Esophagus squamous epithelium (tissue), 5 donors: ENCODE measurements around the gene USP2. TPM values are rescaled to one million over a fixed set of nuclear protein-coding genes. Genes with fewer than 3 reads are reported as not detected.

Source experiments
- DNase-seq: peaks from one replicate; lab custom pipeline; 2025; lab: John Stamatoyannopoulos, UW
- H3K27ac ChIP-seq, 4 donors: fragments of 200-600 bp; sonication (generic); one replicate each; pipeline ENCODE4 v1.5.1; 2016 to 2019; ENCODE audit warnings: mild to moderate bottlenecking in 1 of 4
- H3K27me3 ChIP-seq, 4 donors: fragments of 200-600 bp; sonication (generic); 1 replicate in 3 of 4; 2 replicates in 1 of 4; pipeline versions ENCODE4 v1.5.1 to v1.6.0; 2017 to 2021; ENCODE audit warnings: antibody characterized with exemption in 1 of 4
- H3K36me3 ChIP-seq, 3 donors: fragments of 200-600 bp; sonication (generic); one replicate each; pipeline ENCODE4 v1.5.1; 2016 to 2019
- H3K4me1 ChIP-seq, 3 donors: fragments of 200-600 bp; sonication (generic); one replicate each; pipeline ENCODE4 v1.5.1; 2017 to 2019
- H3K4me3 ChIP-seq, 4 donors: fragments of 200-600 bp; sonication (generic); 1 replicate in 3 of 4; 2 replicates in 1 of 4; pipeline ENCODE4 v1.5.1; 2016 to 2019; ENCODE audit warnings: mild to moderate bottlenecking in 2 of 4, moderate library complexity in 1 of 4
- H3K9me3 ChIP-seq, 3 donors: fragments of 200-600 bp; sonication (generic); one replicate each; pipeline ENCODE4 v1.5.1; 2016 to 2019
- CTCF ChIP-seq, 6 experiments: fragments of 450-650 bp in 4 of 6; fragments of 200-600 bp in 2 of 6; sonication (generic) in 2 of 6; IDR thresholded peaks; one replicate each; pipeline ENCODE4 v1.5.1; 2016 to 2019; ENCODE audit warnings: antibody characterized with exemption in 6 of 6, mild to moderate bottlenecking in 4 of 6, moderate library complexity in 4 of 6
- POLR2A ChIP-seq, 4 donors: fragments of 450-650 bp; IDR thresholded peaks; one replicate each; pipeline ENCODE4 v1.6.1; 2017; ENCODE audit warnings: antibody characterized with exemption in 4 of 4, mild to moderate bottlenecking in 4 of 4, moderate library complexity in 3 of 4
- WGBS, 2 donors: methylation state at CpG; one replicate each; pipeline ENCODE4 v1.1.5; 2018; 5-methylcytosine and 5-hydroxymethylcytosine counted together
- intact Hi-C: fragments of 100-400 bp; cut with DNase I; formaldehyde crosslinking; loops from one replicate; pipeline ENCODE4 v1.15.0; 2022
- total RNA-seq, 4 donors: library from RNA; depleted of rRNA; stranded (reverse); fragments of >200 nt; gene quantifications; one replicate each; pipeline ENCODE4 v1.1.0, GENCODE V29; 2016
- donor health status: DM: yes; HTN: yes; CAD: no.

USP2 gene
- total RNA-seq, 4 donors from 2014 or later, result 1.9 to 9.6 (median 4.8) TPM

- H3K9me3 ChIP-seq, result no peaks in the 10 kb centered on the region
- peaks cover 0 to 30% (median 0%) of the 10 kb centered on the region in 3 donors for H3K36me3 ChIP-seq
- H3K27ac ChIP-seq, result peak overlapping the region; percentile 66 to 95 (median 90)
- no peak for DNase-seq
- peaks cover 0 to 30% (median 0%) of the 10 kb centered on the region in 4 donors for H3K27me3 ChIP-seq
- 59 to 67% methylated on average over 9 to 10 of the region's 11 CpGs for WGBS, 2 donors
- TF ChIP-seq CTCF (IDR thresholded peaks at IDR 0.05), result no peak
- TF ChIP-seq POLR2A (IDR thresholded peaks at IDR 0.05), result no peak
- intact Hi-C loops, result no loop called here
- peaks cover 36 to 80% (median 48%) of the 10 kb centered on the region in 3 donors for H3K4me1 ChIP-seq
- peak overlapping the region in 3 of 4 donors; percentile 52 to 76 (median 67) for H3K4me3 ChIP-seq
These were observed 19.4 kb downstream of the USP2 start for GRCh38 chr11:119361941-119362725.

DNA sequence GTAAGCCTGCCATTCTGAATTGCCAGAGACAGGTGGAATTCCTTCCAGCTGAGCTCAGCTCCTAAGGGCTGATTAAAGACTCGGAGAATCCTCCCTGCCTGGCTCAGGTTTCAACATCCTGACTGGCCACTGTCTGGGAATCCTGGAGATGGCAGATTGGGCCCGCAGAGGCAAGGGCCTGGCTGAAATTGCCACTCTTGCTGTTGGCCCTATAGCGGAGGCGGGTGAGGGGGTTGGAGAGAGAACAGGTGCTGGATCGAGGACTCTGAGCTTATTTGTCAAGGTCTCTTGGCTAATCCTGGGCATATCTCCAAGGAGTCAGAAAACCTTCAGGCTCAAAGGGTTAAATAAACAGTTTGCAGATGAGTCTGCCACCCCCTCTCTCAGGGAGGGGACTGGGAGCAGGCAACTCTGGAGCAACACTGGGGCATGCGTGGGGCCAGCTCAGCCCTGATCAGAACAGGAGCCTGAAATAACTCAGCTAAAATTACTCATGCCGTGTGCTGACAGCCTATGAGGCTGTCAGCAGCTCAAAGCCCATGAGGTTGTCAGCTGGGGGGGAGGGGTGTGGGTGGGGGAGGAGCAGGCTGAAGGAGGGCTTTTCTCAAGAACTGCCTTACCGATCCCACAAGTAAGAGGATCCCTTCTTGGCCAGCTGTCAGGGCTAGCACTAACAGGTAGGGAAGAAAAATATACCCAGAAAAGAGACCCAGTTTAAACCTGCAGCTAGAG, 20.3 kb downstream of the USP2 start:
- peaks cover 40 to 80% (median 45%) of the 10 kb centered on the region in 3 donors for H3K4me1 ChIP-seq
- peaks cover 0 to 30% (median 0%) of the 10 kb centered on the region in 4 donors for H3K27me3 ChIP-seq
- TF ChIP-seq CTCF (IDR thresholded peaks at IDR 0.05) (no peak), POLR2A (IDR thresholded peaks at IDR 0.05) (no peak)
- H3K27ac ChIP-seq, result peak overlapping the region; percentile 34 to 95 (median 90)
- H3K36me3 ChIP-seq, result peaks cover 0 to 34% (median 0%) of the 10 kb centered on the region in 3 donors
- H3K9me3 ChIP-seq, result no peaks in the 10 kb centered on the region
- peak overlapping the region in 2 of 4 donors; percentile 52 to 67 for H3K4me3 ChIP-seq
- intact Hi-C loops, result no loop called here
- WGBS, 2 donors, result 24 to 41% methylated on average over 6 to 7 of the region's 8 CpGs
- DNase-seq, result no peak

GRCh38 chr11:119359365-119360214, 21.9 kb downstream of the USP2 start:
- WGBS, 2 donors, result 69 to 79% methylated on average over 8 to 10 of the region's 10 CpGs
- Histone ChIP-seq H3K4me1 (peaks cover 43 to 80% (median 54%) of the 10 kb centered on the region in 3 donors), H3K4me3 (no peak overlapping the region), H3K27ac (peak overlapping the region in 3 of 4 donors; percentile 16 to 95 (median 89)), H3K9me3 (no peaks in the 10 kb centered on the region), H3K36me3 (peaks cover 0 to 34% (median 0%) of the 10 kb centered on the region in 3 donors), H3K27me3 (peaks cover 0 to 19% (median 0%) of the 10 kb centered on the region in 4 donors)
- TF ChIP-seq POLR2A (IDR thresholded peaks at IDR 0.05), result no peak
- no peak for TF ChIP-seq CTCF (IDR thresholded peaks at IDR 0.05)
- intact Hi-C loops, result no loop called here
- DNase-seq, result no peak

DNA sequence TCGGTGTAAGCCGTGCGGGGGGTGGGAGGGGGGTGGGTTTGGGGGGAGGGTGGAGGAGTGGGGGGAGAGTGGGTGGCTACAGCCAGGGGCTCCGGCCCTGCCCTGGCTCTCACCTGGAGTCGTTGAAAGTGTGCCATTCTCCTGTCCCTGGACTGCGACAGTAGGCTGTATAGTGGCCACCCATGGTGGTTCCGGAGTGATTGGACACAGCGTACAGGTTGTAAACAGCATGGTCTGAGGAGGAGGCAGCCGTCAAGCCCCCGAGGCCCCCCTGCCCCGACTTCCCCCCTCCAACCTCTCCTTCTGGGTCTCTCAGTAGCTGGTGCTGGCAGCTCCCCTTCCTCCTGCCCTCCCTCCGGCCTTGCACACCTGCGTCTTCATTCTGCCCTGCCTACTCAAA, 24.4 kb downstream of the USP2 start:
- TF ChIP-seq CTCF (IDR thresholded peaks at IDR 0.05) (no peak), POLR2A (IDR thresholded peaks at IDR 0.05) (no peak)
- peaks cover 29 to 73% (median 42%) of the 10 kb centered on the region in 3 donors for H3K4me1 ChIP-seq
- H3K4me3 ChIP-seq, result peak overlapping the region; percentile 37 to 75 (median 51)
- H3K36me3 ChIP-seq, result peaks cover 0 to 34% (median 0%) of the 10 kb centered on the region in 3 donors
- H3K27ac ChIP-seq, result peak overlapping the region; percentile 70 to 85 (median 80)
- no peaks in the 10 kb centered on the region for H3K9me3 ChIP-seq
- WGBS, 2 donors, result 55% methylated on average over 10 of the region's 13 CpGs; no CpG with 5 or more reads in 1 of the 2 donors
- intact Hi-C loops, result no loop called here
- DNase-seq, result no peak
- no peaks in the 10 kb centered on the region for H3K27me3 ChIP-seq
